Spleen (tissue), 7 donors: Measurements from ENCODE around the gene STRA8.

Experiments
- CTCF ChIP-seq, 11 experiments: fragments of 200-600 bp in 7 of 11; fragments of 450-650 bp in 4 of 11; sonication (generic) in 4 of 11; IDR thresholded peaks in 8 of 11; conservative IDR thresholded peaks in 3 of 11; 1 replicate in 7 of 11; 2 replicates in 4 of 11; pipeline versions ENCODE4 v1.4.0 to v1.8.0; 2016 to 2021; ENCODE audit warnings: antibody characterized with exemption in 11 of 11, inconsistent platforms in 4 of 11, mild to moderate bottlenecking in 1 of 11
- POLR2A ChIP-seq, 3 donors: fragments of 450-650 bp; IDR thresholded peaks; one replicate each; pipeline ENCODE4 v1.5.1; 2017; ENCODE audit warnings: antibody characterized with exemption in 3 of 3, mild to moderate bottlenecking in 1 of 3
- donor health status: DM: no; HTN: no; CAD: no; lungs with moderate emphysema.
- donor health status: DM: no; HTN: no; CAD: no.
- donor health status: DM: no; HTN: no; CAD: no.

- TF ChIP-seq CTCF (IDR thresholded peaks at IDR 0.05 in 8 of 11, conservative IDR thresholded peaks at IDR 0.05 in 3 of 11): no peak
- no peak for TF ChIP-seq POLR2A (IDR thresholded peaks at IDR 0.05)
Observed at GRCh38 chr7:135186261-135186540, 47.4 kb upstream of the STRA8 start.
